ENCODE results near the gene LBR.

DNA sequence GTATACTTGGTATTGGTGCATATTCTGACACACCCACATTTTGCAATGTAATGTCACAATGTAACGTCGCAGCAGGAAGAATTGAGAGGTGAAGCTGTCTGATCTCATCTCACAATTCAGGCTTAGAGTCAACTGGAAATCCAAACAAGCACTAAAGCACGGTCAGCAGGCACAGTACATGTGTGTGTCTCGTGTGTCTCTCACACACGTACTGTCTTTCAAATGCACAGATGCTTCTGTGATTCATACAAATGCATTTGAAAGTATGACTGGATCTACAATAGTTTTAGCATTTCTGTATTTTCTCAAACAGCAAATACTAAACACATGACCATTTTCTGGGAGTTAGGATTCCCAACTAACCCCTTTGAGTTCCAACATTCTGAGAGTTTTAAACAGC lies 26.9 kb downstream of the LBR start:
- TF ChIP-seq POLR2A (IDR thresholded peaks at IDR 0.05) (no peak), EP300 (IDR thresholded peaks at IDR 0.05) (no peak)
- TF ChIP-seq, protein P1, sequence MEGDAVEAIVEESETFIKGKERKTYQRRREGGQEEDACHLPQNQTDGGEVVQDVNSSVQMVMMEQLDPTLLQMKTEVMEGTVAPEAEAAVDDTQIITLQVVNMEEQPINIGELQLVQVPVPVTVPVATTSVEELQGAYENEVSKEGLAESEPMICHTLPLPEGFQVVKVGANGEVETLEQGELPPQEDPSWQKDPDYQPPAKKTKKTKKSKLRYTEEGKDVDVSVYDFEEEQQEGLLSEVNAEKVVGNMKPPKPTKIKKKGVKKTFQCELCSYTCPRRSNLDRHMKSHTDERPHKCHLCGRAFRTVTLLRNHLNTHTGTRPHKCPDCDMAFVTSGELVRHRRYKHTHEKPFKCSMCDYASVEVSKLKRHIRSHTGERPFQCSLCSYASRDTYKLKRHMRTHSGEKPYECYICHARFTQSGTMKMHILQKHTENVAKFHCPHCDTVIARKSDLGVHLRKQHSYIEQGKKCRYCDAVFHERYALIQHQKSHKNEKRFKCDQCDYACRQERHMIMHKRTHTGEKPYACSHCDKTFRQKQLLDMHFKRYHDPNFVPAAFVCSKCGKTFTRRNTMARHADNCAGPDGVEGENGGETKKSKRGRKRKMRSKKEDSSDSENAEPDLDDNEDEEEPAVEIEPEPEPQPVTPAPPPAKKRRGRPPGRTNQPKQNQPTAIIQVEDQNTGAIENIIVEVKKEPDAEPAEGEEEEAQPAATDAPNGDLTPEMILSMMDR (IDR thresholded peaks at IDR 0.05) = no peak

All from ovary (tissue), 3 donors.